Measurements from ENCODE around the gene PDE6B.

Gene PDE6B

GRCh38 chr4:601612-602558, 23.5 kb upstream of the PDE6B start:
- DNase-seq, result no peak

GRCh38 chr4:602559-602942, 22.8 kb upstream of the PDE6B start:
- peak; percentile 31 for DNase-seq

GRCh38 chr4:604131-604530, 21.2 kb upstream of the PDE6B start:
- no peak for DNase-seq

- no peak for DNase-seq
Observed at GRCh38 chr4:605702-606425, 19.5 kb upstream of the PDE6B start.

GRCh38 chr4:608236-608635, 17.1 kb upstream of the PDE6B start:
- DNase-seq, result no peak

- no peak for DNase-seq
Observed at GRCh38 chr4:609400-610050, 15.8 kb upstream of the PDE6B start.

GRCh38 chr4:610411-611261, 14.7 kb upstream of the PDE6B start:
- DNase-seq, result no peak

GRCh38 chr4:612052-612748, 13.2 kb upstream of the PDE6B start:
- DNase-seq, result no peak

GRCh38 chr4:612749-613125, 12.6 kb upstream of the PDE6B start:
- DNase-seq, result no peak

GRCh38 chr4:613126-613525, 12.2 kb upstream of the PDE6B start:
- DNase-seq, result no peak

GRCh38 chr4:616091-616490, 9.3 kb upstream of the PDE6B start:
- DNase-seq, result no peak

- DNase-seq, result no peak
Observed at GRCh38 chr4:616911-617643, 8.3 kb upstream of the PDE6B start.

- no peak for DNase-seq
Observed at GRCh38 chr4:617644-618641, 7.4 kb upstream of the PDE6B start.

GRCh38 chr4:620201-620600, 5.2 kb upstream of the PDE6B start:
- DNase-seq, result no peak

- no peak for DNase-seq
Observed at GRCh38 chr4:620851-621261, 4.5 kb upstream of the PDE6B start.

GRCh38 chr4:621296-622070, 3.9 kb upstream of the PDE6B start:
- DNase-seq, result no peak

GRCh38 chr4:622071-622995, 3.0 kb upstream of the PDE6B start:
- DNase-seq, result no peak
